Right kidney (tissue), 1 donor: ENCODE data around the gene SERPINI2.
"Not testable (repeated sequence)": the region's sequence is repeated elsewhere in the genome, so short reads cannot be mapped to it uniquely, and the experiment has no call there.

Experiments used
- DNase-seq: peaks from one replicate; pipeline ENCODE4 v3.0.0-alpha.2; 2016

SERPINI2 gene

DNA sequence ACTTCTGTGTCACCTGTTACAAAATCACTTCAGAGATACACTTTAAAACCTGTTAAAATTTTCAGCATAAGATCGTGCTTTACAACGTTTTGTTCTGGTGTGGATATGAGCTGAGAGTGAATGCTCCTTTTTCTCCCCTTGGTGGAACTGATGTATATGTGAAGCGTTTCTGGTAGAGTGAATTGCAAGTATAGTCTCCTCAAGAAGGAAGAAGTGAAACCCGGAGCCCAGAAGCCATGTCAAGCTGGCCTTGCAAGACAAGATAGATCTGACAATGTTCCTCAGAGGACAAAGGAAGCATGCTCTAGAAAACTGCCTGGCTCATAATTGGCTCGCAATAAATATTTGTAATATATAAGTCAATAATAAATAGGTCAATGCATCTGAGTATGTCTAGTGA, 23.6 kb downstream of the SERPINI2 start:
- DNase-seq = no peak

DNA sequence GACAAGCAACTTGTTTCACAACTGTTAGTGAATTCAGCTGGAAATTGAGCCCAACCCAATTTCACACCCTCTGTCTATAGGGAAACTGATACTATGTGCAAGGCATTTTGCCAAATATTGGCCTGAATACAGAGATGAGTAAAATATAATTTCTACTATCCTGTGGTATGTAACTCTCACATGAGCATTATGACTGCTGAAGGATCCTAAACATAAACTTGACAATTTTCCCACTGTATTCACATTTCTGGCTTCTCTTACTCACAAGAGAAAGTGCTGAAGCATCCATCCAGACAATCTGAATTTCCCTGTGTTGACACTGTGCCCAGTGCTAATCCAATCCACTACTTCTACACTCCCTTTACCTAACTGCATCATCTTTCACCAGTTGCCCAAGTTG, 28.4 kb downstream of the SERPINI2 start:
- DNase-seq = no peak

GRCh38 chr3:167441256-167441655, 32.6 kb downstream of the SERPINI2 start:
- no peak for DNase-seq

GRCh38 chr3:167437428-167438139, 36.3 kb downstream of the SERPINI2 start:
- no peak for DNase-seq

GRCh38 chr3:167426962-167427361, 46.9 kb downstream of the SERPINI2 start:
- not testable (repeated sequence) for DNase-seq

DNA sequence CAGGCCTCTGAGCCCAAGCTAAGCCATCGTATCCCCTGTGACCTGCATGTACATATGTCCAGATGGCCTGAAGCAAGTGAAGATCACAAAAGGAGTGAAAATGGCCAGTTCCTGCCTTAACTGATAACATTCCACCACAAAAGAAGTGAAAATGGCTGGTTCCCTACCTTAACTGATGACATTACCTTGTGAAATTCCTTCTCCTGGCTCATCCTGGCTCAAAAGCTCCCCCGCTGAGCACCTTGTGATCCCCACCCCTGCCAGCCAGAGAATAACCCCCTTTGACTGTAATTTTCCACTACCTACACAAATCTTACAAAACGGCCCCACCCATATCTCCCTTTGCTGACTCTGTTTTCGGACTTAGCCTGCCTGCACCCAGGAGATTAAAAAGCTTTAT, 51.4 kb downstream of the SERPINI2 start:
- not testable (repeated sequence) for DNase-seq

- no peak for DNase-seq
Observed at GRCh38 chr3:167409611-167410010, 64.2 kb downstream of the SERPINI2 start.

GRCh38 chr3:167406876-167407492, 66.9 kb downstream of the SERPINI2 start:
- DNase-seq = no peak

- DNase-seq = no peak
Observed at GRCh38 chr3:167397826-167398225, 76.0 kb downstream of the SERPINI2 start.

DNA sequence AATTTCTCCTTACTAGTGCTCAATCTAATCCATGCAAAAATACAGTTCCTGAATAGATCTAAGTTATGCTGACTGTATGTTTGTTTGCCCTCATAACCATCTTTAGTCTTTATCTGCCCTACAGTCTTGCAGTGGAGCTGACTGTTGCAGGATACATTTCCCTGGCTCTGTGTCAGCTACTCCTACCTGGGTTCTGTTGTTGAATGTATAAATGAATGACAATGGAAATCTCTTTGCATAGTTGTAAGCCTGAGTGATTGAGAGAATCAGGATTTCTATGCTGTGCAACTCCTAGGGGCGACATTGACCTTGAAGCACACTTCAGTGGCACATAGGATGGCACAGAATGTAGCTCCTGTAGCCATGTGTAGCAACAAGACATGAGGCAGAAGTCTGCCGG, 77.8 kb downstream of the SERPINI2 start:
- no peak for DNase-seq

DNA sequence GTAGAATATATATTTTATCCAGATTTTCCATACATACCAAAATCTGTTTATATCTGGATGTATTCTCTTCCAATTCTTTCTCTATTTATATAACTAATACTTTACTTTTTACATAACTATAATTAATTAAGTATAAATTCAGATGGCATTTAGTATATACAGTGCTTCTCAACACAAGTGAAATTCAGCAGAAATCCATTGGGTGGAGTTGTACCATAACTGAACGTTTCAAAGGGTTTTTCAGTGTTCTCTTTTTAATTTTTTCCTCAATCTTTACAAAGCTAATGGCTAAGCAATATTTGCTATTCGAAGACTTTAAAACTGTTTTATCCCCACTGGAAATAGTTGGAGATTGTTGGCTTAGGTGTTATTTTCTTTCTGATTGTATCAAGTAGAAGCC, 79.8 kb downstream of the SERPINI2 start:
- DNase-seq = no peak
